Breast epithelium (tissue), 3 donors: ENCODE data around the gene VMAC.

Source experiments
- POLR2A ChIP-seq: fragments of 450-650 bp; IDR thresholded peaks from one replicate; pipeline ENCODE4 v1.6.1; 2016; ENCODE audit warnings: antibody characterized with exemption, mild to moderate bottlenecking, moderate library complexity
- POLR2AphosphoS5 ChIP-seq, 3 donors: sonication (generic); formaldehyde crosslinking; IDR thresholded peaks; one replicate each; pipeline ENCODE4 v1.6.1; 2017; ENCODE audit warnings: antibody characterized with exemption in 3 of 3
- TF ChIP-seq, protein P1 (sequence below), 3 donors: fragments of 450-650 bp; IDR thresholded peaks; one replicate each; pipeline ENCODE4 v1.5.1; 2016 to 2017; ENCODE audit warnings: antibody characterized with exemption in 3 of 3, mild to moderate bottlenecking in 3 of 3, moderate library complexity in 3 of 3

DNA sequence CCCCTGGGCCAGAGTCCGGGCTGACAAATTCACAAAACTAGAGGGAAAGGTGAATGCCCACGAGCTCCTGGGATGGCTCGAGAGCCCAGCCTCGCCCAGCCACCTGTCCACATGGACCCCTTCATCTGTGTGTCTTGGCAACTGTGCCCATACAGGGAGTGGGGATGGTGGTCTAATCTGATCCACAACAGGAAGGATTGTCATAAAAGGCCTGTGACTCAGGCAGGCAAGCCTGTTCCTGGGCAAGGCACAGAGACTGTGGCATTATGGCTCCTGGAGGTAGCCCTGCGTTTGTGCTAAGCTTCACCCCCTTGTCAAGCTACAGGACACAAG is 29.4 kb downstream of the VMAC start:
- TF ChIP-seq, protein P1, sequence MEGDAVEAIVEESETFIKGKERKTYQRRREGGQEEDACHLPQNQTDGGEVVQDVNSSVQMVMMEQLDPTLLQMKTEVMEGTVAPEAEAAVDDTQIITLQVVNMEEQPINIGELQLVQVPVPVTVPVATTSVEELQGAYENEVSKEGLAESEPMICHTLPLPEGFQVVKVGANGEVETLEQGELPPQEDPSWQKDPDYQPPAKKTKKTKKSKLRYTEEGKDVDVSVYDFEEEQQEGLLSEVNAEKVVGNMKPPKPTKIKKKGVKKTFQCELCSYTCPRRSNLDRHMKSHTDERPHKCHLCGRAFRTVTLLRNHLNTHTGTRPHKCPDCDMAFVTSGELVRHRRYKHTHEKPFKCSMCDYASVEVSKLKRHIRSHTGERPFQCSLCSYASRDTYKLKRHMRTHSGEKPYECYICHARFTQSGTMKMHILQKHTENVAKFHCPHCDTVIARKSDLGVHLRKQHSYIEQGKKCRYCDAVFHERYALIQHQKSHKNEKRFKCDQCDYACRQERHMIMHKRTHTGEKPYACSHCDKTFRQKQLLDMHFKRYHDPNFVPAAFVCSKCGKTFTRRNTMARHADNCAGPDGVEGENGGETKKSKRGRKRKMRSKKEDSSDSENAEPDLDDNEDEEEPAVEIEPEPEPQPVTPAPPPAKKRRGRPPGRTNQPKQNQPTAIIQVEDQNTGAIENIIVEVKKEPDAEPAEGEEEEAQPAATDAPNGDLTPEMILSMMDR (IDR thresholded peaks at IDR 0.05), result no peak
- TF ChIP-seq POLR2A (no peak), POLR2AphosphoS5 (IDR thresholded peaks at IDR 0.05) (no peak)
